Subcutaneous adipose tissue (tissue), 4 donors: ENCODE results near the gene KIF16B. TPM values are rescaled to one million over a fixed set of nuclear protein-coding genes. Genes with fewer than 3 reads are reported as not detected.

Source experiments
- CTCF ChIP-seq: fragments of 450-650 bp; IDR thresholded peaks from one replicate; pipeline ENCODE4 v1.5.1; 2016; ENCODE audit warnings: low read depth, mild to moderate bottlenecking, control low read depth, antibody characterized with exemption, moderate library complexity
- total RNA-seq, 4 donors: library from RNA; depleted of rRNA; stranded (reverse); fragments of >200 nt; gene quantifications; one replicate each; pipeline ENCODE4 v1.1.0, GENCODE V29; 2016

Gene KIF16B
- total RNA-seq, 4 donors from 2014 or later: 20.0 to 39.1 (median 26.6) TPM

DNA sequence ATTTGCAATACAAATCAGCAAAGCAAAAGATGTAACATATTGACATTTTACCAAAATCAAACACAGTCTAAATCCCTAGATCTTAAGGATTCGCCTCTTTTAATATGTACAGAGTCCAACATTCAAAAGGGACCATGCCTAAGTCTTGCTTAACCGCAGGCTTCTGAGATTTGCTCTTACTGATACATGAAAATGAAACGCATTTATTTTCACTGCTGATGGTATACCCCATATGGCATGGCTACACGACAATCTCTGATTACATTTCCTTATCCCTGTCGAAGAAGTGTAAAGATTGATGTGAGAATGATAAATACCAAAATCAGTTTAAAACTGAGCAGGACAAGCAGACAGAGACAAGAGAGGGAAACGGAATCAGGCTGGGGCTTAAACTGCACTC is 75.4 kb downstream of the KIF16B start:
- TF ChIP-seq CTCF: no peak

- TF ChIP-seq CTCF: no peak
Observed at GRCh38 chr20:16493486-16493885, 79.8 kb downstream of the KIF16B start.

GRCh38 chr20:16491294-16491905 is 81.8 kb downstream of the KIF16B start:
- TF ChIP-seq CTCF: no peak

DNA sequence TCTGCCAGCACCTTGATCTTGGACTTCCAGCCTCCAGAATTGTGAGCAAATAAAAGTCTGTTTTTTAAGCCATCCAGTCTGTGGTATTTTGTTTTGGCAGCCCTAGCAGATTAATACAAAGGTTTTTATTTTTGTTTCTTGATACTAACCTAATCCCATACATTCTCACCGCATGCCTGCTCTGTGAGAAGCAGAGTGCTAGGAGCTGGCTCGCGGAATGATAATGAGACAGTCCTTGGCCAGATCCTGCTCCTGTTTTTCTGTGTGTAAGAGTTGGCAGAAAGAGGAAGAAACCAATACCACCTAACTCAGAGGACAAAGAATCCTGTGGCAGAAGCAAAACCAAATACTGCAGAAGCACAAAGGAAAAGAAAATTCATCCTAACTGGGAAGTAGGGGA is 82.6 kb downstream of the KIF16B start:
- TF ChIP-seq CTCF: no peak

- TF ChIP-seq CTCF: no peak
Observed at GRCh38 chr20:16488616-16489015, 84.6 kb downstream of the KIF16B start.

DNA sequence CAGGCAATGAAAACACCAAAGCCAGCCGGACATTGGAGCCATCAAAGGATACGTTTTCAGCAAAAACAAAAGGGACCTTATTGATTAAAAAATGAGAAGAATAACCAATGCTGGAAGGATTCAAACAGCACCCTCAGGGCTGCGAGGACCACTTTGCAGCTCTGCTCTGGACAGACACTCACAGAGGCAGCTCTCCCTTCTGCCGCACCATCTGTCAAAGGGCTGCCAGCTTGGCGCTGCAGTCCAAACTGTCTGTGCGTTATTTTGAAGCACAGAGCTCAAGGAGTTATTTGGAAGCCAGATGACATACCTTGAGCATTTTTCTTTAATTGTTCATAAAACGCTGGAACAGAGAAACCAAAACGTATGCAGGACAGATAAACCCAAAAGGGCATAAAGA is 85.2 kb downstream of the KIF16B start:
- TF ChIP-seq CTCF: no peak

DNA sequence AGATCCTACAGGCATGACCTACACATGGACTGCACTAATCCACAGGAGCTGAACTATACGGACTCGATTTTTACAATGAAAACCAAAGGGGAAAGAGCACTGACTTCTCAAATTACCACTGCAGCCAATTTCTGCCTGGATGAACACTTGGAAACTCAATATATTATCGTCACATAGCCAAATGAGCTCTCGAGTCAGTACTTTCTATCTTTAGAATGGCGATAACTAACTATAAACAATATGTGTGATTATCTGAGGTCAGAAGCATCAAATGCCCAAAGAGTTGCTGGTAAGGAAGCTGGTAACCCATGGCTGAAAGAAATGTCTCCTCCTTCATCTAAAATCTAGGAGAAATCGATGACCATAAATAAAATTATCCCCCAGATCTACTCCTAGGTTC is 86.7 kb downstream of the KIF16B start:
- TF ChIP-seq CTCF: no peak
